Kidney epithelial cell (primary cell): ENCODE data around the gene IDH3B. TPM values are rescaled to one million over a fixed set of nuclear protein-coding genes. Genes with fewer than 3 reads are reported as not detected.

ENCODE experiments used
- DNase-seq: peaks from one replicate; pipeline ENCODE4 v3.0.0-alpha.2; 2010; ENCODE audit warnings: low read depth
- H3K27me3 ChIP-seq: 2 replicates; pipeline ENCODE4 v1.6.0; 2011; ENCODE audit warnings: low read length; ENCODE audit not compliant: control insufficient read depth, insufficient read depth
- H3K36me3 ChIP-seq: 2 replicates; pipeline ENCODE4 v1.5.1; 2011; ENCODE audit warnings: low read length; ENCODE audit not compliant: control insufficient read depth, insufficient read depth
- H3K4me3 ChIP-seq: 2 replicates; pipeline ENCODE4 v1.5.1; 2011; ENCODE audit warnings: low read depth, mild to moderate bottlenecking, control low read depth, low read length
- total RNA-seq: library from RNA; depleted of rRNA; stranded (reverse); fragments of >200 nt; gene quantifications from 2 replicates; pipeline ENCODE4 v1.2.3, GENCODE V29; 2015
- TF ChIP-seq, protein P1 (sequence below): IDR thresholded peaks from 2 replicates; pipeline ENCODE4 v1.5.1; 2011; ENCODE audit warnings: mild to moderate bottlenecking, moderate library complexity, low read length, control low read depth, inconsistent platforms; ENCODE audit not compliant: insufficient read depth, poor library complexity, severe bottlenecking

Gene IDH3B
- total RNA-seq, 1 donor from 2014 or later = 118 TPM

DNA sequence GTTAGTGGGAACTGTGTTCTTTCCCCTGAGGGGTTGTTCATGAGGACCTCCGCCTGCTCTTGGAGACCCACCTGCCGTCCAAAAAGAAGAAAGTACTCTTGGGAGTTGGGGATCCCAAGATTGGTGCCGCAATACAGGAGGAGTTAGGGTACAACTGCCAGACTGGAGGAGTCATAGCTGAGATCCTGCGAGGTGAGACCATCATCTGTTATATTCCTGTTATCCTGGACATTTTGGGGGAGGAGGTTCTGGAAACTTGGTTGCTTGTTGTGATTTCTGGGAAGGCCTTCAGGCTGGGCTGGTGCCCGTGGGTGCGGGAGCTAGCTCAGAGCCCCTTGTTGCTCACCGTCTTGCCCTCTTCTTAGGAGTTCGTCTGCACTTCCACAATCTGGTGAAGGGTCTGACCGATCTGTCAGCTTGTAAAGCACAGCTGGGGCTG, 9.6 kb downstream of the IDH3B start:
- H3K27me3 ChIP-seq = no peaks in the 10 kb centered on the region
- H3K36me3 ChIP-seq = peaks cover 10% of the 10 kb centered on the region
- H3K4me3 ChIP-seq = peak overlapping the region; percentile 93
- no peak for DNase-seq
- TF ChIP-seq, protein P1, sequence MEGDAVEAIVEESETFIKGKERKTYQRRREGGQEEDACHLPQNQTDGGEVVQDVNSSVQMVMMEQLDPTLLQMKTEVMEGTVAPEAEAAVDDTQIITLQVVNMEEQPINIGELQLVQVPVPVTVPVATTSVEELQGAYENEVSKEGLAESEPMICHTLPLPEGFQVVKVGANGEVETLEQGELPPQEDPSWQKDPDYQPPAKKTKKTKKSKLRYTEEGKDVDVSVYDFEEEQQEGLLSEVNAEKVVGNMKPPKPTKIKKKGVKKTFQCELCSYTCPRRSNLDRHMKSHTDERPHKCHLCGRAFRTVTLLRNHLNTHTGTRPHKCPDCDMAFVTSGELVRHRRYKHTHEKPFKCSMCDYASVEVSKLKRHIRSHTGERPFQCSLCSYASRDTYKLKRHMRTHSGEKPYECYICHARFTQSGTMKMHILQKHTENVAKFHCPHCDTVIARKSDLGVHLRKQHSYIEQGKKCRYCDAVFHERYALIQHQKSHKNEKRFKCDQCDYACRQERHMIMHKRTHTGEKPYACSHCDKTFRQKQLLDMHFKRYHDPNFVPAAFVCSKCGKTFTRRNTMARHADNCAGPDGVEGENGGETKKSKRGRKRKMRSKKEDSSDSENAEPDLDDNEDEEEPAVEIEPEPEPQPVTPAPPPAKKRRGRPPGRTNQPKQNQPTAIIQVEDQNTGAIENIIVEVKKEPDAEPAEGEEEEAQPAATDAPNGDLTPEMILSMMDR = no peak

DNA sequence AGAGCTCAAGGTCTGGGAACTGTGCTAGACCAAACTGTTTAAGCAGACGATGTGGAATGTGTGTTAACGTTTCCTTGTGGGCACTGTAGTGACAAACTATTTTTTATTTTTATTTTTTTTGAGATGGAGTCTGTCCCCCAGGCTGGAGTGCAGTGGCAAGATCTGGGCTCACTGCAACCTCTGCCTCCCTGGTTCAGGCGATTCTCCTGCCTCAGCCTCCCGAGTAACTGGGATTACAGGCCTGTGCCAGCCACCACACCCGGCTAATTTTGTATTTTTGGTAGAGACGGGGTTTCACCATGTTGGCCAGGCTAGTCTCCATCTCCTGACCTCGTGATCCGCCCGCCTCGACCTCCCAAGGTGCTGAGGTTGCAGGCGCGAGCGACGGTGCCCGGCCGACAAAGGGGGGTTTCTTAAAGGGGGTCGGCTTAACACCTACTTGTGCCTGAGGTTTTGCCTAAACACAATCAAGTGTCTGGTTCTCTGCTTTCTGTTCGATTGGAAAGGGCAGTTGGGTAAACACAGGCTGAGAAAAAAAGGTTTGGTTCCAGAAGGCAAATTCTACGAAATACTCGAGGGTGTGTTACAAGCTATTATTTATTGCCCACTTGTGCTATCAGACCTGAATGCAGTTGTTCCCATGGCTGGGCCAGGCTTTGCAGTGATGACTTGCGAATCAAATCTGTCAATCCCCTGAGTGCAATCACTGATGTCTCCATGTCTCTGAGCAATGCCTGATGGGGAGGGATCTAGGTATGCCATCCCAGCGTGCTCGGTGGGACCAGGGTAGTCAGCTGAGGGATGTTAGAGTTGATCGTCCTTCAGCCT, 10.2 kb downstream of the IDH3B start:
- Histone ChIP-seq H3K27me3 (no peaks in the 10 kb centered on the region), H3K36me3 (peaks cover 10% of the 10 kb centered on the region), H3K4me3 (peak overlapping the region; percentile 93)
- no peak for DNase-seq
- TF ChIP-seq, protein P1 = no peak

DNA sequence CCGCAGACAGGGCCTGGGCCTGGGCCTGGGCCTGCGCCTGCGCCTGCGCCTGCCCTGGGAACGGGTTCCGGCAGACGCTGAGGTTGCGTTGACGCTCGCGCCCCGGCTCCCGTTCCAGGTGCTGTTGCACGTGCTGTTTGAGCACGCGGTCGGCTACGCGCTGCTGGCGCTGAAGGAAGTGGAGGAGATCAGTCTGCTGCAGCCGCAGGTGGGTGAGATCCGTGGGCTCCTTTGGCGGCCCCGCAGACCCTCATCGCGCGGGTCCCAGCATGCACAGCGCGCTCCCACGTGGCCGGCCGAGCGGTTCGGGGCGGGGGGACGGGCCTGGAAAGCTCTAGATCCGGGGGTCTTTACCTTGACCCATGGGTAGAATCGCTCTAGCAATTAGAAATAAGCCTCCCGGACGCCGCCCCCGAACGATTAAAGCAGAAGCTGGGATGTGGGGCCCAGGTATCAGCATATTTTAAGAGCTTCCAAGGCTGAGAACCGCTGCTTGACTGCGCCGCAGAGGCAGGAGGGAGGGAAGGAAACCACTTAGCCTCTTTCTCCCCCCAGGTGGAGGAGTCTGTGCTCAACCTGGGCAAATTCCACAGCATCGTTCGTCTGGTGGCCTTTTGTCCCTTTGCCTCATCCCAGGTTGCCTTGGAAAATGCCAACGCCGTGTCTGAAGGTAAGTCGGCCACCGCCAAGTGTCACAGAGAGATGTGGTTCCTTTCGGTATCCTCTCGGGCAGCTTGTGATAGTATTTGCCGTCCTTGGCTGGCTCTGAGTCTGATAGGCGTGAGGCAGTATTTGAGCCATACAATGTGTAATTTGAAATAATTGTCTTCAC, 11.1 kb downstream of the IDH3B start:
- TF ChIP-seq, protein P1 = no peak
- Histone ChIP-seq H3K27me3 (no peaks in the 10 kb centered on the region), H3K4me3 (peak overlapping the region; percentile 93), H3K36me3 (peaks cover 9% of the 10 kb centered on the region)
- DNase-seq = no peak

DNA sequence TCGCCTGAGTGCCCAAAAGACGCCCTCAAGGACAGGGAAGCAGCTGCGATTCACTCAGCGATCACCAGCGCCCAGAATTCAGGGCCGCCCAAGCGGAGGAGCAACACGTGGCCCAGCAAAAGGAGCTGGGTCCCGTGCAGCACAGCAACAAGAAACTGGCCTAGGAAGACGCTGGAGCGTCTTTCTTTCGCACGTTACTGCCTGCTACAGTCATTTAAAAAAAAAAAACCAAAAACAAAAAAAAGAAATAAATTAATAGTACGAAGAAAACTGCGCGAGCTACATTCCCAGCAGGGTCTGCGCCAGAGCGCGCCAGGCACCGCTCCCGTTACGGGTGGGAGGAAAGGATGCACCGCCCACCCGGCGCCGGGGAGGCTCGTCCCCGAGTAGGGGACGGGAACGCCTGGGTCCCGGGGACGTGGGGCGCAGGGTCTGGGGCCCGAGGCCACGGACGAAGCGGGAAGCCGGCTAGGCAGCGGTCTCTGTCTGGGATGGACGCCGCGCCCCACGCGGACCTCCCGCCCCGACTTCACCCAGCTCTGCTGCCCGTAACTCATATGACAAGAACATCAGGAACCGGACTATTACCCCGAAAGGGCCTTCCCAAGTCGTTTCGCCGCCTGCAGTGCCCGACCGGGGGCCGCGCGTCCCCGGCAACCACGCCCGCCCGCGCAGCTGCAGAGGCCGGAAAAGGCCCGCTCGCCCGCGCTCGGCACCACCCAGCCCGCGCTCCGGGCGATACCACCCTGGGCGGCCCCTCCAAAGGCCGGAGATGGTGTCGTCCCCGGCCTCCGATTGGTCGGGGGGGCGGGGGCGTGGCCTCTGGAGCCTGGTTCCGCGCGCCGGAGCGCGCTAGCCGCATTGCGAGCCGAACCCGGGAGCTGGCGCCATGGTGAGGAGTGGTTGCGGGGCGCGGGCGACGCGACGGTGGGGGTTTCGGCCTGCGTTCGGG, 12.0 kb downstream of the IDH3B start, which contains the start of gene NOP56:
Gene NOP56 (plus strand): TSS at position 861 of the 952 bp plus-strand sequence. CDS start 29 bp downstream, at position 890.
- Histone ChIP-seq H3K4me3 (peak within 1 kb of the TSS; percentile 93), H3K36me3 (peaks cover 9% of the 10 kb centered on the region), H3K27me3 (no peaks in the 10 kb centered on the region)
- peak; percentile 23 for DNase-seq
- TF ChIP-seq, protein P1 = no peak

DNA sequence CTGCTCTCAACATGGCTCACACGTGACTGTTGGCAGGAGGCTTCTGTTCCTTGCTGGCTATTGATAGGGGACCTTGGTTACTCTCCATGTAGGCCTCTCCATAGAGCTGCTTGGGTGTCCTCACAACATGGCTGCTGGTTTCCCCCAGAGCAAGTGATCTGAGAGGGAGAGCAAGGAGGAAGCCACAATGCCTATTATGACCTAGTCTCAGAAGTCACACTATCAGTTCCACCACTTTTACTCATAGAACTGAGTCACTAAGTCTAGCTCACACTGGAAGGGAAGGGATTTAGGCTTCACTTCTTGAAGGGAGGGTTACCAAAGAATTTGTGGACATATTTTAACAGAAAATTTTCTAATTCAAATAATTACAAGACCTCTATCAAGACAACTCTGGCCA, 20.3 kb downstream of the IDH3B start:
- Histone ChIP-seq H3K36me3 (no peaks in the 10 kb centered on the region), H3K4me3 (no peak overlapping the region), H3K27me3 (no peaks in the 10 kb centered on the region)
- no peak for DNase-seq
- TF ChIP-seq, protein P1 = no peak
